HG03103 (cell line): ENCODE data around the gene MECP2.

ENCODE experiments used
- ATAC-seq: cut with Tn5 transposase; IDR thresholded peaks from one replicate; pipeline ENCODE4 v1.9.1; 2021; ENCODE audit warnings: low read depth; ENCODE audit not compliant: unreplicated experiment

Gene MECP2

GRCh38 chrX:153973127-153974002, 124.2 kb downstream of the MECP2 start:
- ATAC-seq = no peak

GRCh38 chrX:153972368-153973126, 125.0 kb downstream of the MECP2 start, which contains the start of gene TMEM187:
TSS of gene TMEM187 (plus strand) at chrX:153972754. CDS start at chrX:153982063, 9,309 bp downstream.
- peak; percentile 41 for ATAC-seq
